SIG-M5 (cell line): ENCODE results near the gene SNAP29.
"Not testable (repeated sequence)": the region's sequence is repeated elsewhere in the genome, so short reads cannot be mapped to it uniquely, and the experiment has no call there.

Experiments
- DNase-seq: peaks from one replicate; lab custom pipeline; 2025; lab: John Stamatoyannopoulos, UW

Gene SNAP29

DNA sequence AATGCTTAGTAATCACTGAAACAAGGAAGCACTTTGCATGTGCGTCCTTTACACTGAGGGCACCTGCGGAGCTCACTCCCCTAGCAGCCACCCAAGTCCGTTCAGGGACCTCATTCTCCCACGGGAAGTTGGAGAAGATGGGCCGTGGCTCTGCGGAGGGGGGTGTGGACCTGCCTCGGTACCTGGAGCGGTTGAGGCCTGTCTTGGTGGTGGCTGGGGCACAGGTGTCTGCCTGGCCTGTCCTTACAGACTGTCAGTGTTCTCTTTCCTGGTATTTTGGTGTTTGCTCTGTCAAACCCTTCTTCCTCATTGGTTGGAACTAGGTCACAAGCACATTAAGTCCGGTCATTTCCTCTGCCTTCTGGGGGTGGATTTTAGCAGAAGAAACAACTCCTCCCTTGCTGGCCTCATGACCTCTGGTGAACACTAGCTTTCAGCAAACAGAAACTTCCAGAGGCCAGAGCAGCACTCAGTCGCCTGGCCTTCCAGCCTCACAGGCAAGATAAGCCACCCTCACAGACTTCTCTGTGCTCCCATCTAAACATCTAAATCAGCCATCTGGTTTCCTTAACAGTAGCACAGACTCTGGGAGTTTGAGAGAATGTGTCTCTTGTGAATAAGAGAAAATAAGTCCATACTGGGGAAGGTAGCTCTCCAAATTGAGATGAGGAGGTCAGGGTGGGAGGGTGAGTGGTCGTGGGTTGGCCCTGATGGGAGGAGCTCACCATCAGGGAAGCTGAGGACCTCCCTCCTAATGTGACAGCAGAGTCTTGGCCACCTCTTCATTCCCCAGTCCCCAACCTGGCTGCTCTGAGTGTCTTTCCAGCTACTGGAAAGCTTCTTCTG, 8.6 kb downstream of the SNAP29 start:
- no peak for DNase-seq

- DNase-seq = no peak
These were observed 9.5 kb downstream of the SNAP29 start for GRCh38 chr22:20868025-20868962.

DNA sequence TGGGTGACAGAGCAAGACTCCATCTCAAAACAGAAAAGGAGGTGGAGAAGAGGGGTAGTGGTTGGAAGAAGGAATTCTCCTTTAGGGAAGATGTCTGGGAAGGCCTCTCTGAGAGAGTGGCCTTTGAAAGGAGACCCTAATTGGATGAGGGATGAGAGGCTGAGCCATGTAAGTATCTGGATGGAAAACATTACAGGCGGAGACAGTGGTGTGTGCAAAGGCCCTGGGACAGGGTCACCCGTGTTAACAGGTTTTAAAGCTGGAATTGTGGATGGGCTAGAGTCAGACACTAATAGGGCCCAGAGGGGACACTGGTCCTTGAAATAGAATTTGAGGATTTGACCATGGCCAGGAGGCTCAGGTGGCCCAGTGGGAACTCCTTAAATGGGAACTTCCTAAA, 10.4 kb downstream of the SNAP29 start:
- no peak for DNase-seq

- no peak for DNase-seq
These were observed 14.4 kb downstream of the SNAP29 start for GRCh38 chr22:20873214-20873613.

DNA sequence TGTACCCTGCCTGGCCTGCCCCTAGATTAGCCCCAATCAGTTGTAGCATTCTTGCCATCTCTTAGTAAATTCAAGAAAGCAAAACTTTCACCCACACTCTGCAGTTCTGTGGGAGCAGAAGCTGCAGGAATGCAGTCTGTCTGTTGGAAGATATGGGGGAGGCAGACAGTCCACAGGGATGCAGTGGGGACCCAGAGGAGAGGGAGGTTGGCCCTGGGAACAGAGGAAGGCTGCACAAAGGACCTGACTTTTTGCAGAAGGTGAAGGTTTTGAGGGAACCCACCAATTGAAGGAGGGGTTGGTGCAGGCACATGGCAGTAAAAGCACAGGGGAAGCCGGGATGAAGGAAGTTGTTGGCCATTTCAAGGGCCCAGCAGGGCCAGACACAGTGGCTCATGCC, 16.5 kb downstream of the SNAP29 start:
- no peak for DNase-seq

- DNase-seq = no peak
These were observed 18.9 kb downstream of the SNAP29 start for GRCh38 chr22:20877715-20878114.

GRCh38 chr22:20881231-20881630, 22.4 kb downstream of the SNAP29 start:
- DNase-seq = no peak

GRCh38 chr22:20881869-20882815, 23.3 kb downstream of the SNAP29 start:
- no peak for DNase-seq

DNA sequence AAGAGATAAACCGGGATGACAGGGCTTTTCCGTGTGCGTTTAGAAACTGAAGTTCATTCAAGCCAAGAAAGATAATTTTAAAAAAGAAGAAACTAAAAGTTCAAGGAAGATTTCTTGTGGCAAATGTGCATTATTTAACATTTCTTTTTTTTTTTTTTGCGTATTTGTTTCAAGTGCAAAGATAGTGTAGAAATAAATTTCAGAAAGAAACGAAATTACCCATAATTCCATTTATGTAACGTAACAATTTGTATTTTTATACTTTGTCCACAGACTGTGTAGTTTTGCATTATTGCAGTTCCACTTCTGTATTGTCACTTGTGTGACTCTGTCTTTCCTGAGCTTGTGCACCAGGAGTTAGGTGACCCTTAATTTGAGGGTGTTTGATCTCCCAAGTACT, 24.0 kb downstream of the SNAP29 start:
- no peak for DNase-seq

GRCh38 chr22:20884454-20884853, 25.6 kb downstream of the SNAP29 start:
- DNase-seq = no peak

- DNase-seq = no peak
These were observed 26.3 kb downstream of the SNAP29 start for GRCh38 chr22:20885017-20885556.

- no peak for DNase-seq
These were observed 26.9 kb downstream of the SNAP29 start for GRCh38 chr22:20885557-20886323.

GRCh38 chr22:20887375-20887774, 28.6 kb downstream of the SNAP29 start:
- no peak for DNase-seq

- no peak for DNase-seq
These were observed 30.4 kb downstream of the SNAP29 start for GRCh38 chr22:20889025-20889704.

GRCh38 chr22:20889904-20890540, 31.2 kb downstream of the SNAP29 start:
- DNase-seq = no peak

DNA sequence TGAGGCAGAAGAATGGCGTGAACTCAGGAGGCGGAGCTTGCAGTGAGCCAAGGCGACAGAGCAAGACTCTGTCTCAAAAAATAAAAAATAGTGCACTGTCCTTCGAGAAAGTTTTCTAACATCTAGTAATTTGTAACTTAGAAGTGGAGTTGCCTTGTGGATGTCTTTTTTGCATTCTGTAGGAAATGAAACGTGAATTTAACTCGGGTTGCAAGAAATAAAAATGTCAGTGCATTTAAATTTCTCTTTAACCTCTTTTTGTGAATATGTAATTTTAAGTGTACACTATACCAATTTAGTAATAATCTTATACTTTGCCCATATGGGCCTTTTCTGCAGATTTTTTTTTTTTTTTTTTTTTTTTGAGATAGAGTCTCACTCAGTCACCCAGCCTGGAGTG, 32.2 kb downstream of the SNAP29 start:
- DNase-seq = no peak

- DNase-seq = not testable (repeated sequence)
These were observed 38.9 kb downstream of the SNAP29 start for GRCh38 chr22:20897737-20898136.

DNA sequence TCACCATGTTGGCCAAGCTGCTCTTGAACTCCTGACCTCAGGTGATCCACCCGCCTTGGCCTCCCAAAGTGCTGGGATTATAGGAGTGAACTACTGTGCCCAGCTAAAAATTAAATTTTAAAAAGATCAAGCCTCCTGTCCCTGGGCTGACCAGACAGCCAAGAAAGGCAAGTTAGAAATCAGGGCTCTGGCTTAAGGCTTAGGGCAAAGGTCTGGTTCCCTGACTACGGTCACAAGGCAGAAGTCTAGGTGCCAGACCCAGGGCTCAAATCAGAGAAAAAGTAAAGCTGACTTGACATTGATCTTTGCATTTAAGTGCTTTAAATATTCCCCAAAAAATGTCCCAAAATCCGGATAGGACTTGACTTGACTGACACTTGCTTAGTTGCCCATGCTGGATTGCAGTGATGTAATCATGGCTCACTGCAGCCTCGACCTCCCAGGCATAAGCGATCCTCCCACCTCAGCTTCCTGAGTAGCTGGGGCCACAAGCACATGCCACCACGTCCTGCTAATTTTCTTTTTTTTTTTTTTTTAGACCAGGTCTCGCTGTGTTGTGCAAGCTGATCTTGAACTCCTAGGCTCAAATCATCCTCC, 41.1 kb downstream of the SNAP29 start:
- DNase-seq = no peak
